WTC11 (cell line): Measurements from ENCODE around the gene FAM90A26. TPM values are rescaled to one million over a fixed set of nuclear protein-coding genes. Genes with fewer than 3 reads are reported as not detected.
A peak's percentile ranks its signal among the peaks of the same experiment; 100 is the strongest.
"Not testable (repeated sequence)": the region's sequence is repeated elsewhere in the genome, so short reads cannot be mapped to it uniquely, and the experiment has no call there.

Experiments used
- ATAC-seq: fragments of 200-7000 bp; cut with Tn5 transposase; 2 replicates; pipeline ENCODE4 v1.10.0; 2021; ENCODE audit warnings: mild to moderate bottlenecking, moderate library complexity
- Bru-seq: library from RNA; stranded (reverse); fragments of 400-500 nt; gene quantifications from one replicate; lab custom pipeline; 2021; lab: Mats Ljungman, UMichigan
- CTCF ChIA-PET: fragments of 300-600 bp; sonication (Branson Sonifier 250); formaldehyde crosslinking; loops from one replicate; lab custom pipeline; 2021; ENCODE audit warnings: antibody characterized with exemption; lab: Charles Lee
- POLR2A ChIA-PET: fragments of 350-600 bp; sonication (Branson Sonifier 250); formaldehyde crosslinking; loops from one replicate; lab custom pipeline; 2021; ENCODE audit warnings: antibody characterized with exemption; lab: Charles Lee
- DNase-seq: peaks from one replicate; pipeline ENCODE4 v3.0.0; 2021; ENCODE audit warnings: low spot score
- H3K27ac Mint-ChIP-seq: 2 replicates; pipeline ENCODE4 v1.8.0; 2021; ENCODE audit warnings: mixed read lengths
- H3K27me3 Mint-ChIP-seq: 2 replicates; pipeline ENCODE4 v1.8.0; 2021; ENCODE audit warnings: low read depth, mild to moderate bottlenecking, moderate library complexity, mixed read lengths
- H3K36me3 Mint-ChIP-seq: 2 replicates; pipeline ENCODE4 v1.8.0; 2021; ENCODE audit warnings: mixed read lengths
- H3K4me1 Mint-ChIP-seq: 2 replicates; pipeline ENCODE4 v1.8.0; 2022; ENCODE audit warnings: mixed read lengths
- H3K4me3 Mint-ChIP-seq: 2 replicates; pipeline ENCODE4 v1.8.0; 2021; ENCODE audit warnings: mild to moderate bottlenecking, moderate library complexity, mixed read lengths
- H3K9me3 Mint-ChIP-seq: 2 replicates; pipeline ENCODE4 v1.8.0; 2021; ENCODE audit warnings: mixed read lengths
- long read RNA-seq, 3 experiments: library from RNA in 1 of 3; library from capped mRNA in 1 of 3; library from polyadenylated mRNA in 1 of 3; unstranded in 2 of 3; stranded (forward) in 1 of 3; transcript quantifications; one replicate each; pipeline ENCODE4 v2.0.0, GENCODE V29; 2021
- total RNA-seq: library from RNA; stranded (reverse); gene quantifications from 3 replicates; pipeline ENCODE4 v1.2.3, GENCODE V29; 2021
- TF ChIP-seq, protein P1 (sequence below): fragments of 200-600 bp; IDR thresholded peaks from 2 replicates; pipeline ENCODE4 v1.8.0; 2022; ENCODE audit warnings: antibody characterized with exemption

FAM90A26 gene, protein sequence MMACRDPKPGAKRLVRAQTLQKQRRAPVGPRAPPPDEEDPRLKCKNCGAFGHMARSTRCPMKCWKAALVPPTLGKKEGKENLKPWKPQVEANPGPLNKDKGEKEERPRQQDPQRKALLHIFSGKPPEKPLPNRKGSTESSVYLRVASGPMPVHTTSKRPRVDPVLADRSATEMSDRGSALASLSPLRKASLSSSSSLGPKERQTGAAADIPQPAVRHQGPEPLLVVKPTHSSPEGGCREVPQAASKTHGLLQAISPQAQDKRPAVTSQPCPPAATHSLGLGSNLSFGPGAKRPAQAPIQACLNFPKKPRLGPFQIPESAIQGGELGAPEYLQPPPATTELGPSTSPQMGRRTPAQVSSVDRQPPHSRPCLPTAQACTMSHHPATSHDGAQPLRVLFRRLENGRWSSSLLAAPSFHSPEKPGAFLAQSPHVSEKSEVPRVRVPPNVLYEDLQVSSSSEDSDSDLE
- total RNA-seq (0.09 to 0.11 TPM in 2 of 3 replicates, not detected in the other), Bru-seq, nascent RNA (percentile 7 among the genes with signal in this experiment)
- long read RNA-seq, experiment 1: 0 reads
- long read RNA-seq, experiment 2: 0 reads
- long read RNA-seq, experiment 3: 0 reads

DNA sequence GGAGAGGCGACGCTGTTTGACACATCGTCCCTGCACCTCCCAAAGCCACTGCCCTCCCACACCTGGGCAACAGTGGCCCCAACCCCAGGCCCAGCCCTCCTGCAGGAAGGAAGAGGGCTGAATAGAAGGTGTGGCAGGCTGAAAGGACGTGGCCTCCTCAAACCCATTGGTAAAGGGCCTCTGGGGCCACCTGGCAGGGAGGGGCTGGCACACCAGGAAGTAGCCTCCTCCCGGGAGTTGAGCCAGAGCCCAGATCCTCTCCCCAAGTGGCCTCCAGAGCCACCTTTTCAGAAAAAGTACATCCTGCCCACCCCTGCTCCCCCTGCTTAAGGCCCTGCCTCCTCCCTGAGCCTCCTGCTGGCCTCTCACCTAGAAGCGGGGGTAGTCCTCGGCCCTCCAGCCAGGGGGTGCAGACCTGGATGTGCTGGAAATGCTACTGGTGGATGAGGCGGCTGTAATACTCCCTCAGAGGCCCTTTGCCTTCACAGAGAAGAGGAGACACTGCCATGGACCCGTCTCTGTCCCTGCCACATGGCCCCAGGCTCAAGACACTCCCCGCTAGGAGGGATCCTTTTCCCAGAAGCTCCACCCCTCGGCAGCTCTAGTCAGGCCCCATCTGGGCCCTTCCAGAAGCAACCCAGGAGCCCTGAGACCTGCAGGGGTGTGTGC is at the start of gene FAM90A26:
Gene FAM90A26, plus strand, starts transcription at position 619 of the 669 bp plus-strand sequence. CDS start 2,764 bp downstream, outside the sequence.
- ATAC-seq, H3K9me3 Mint-ChIP-seq, DNase-seq, H3K36me3 Mint-ChIP-seq, POLR2A ChIA-PET, H3K4me1 Mint-ChIP-seq, H3K4me3 Mint-ChIP-seq, H3K27me3 Mint-ChIP-seq, H3K27ac Mint-ChIP-seq, CTCF ChIA-PET: not testable (repeated sequence)

DNA sequence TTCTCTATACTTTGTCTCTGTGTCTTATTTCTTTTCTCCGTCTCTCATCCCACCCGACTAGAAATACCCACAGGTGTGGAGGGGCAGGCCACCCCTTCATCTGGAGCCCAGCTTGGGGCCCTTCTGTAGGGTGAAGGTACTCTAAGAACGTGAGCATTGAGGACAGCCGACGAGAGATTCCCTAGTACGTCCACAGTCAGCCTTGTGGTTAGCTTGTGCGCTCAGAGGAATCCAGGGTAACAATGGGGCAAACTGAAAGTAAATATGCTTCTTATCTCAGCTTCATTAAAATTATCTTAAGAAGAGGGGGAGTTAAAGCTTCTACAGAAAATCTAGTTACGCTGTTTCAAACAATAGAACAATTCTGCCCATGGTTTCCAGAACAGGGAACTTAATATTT is 47.5 kb upstream of the FAM90A26 start:
- CTCF ChIA-PET, DNase-seq, ATAC-seq, H3K4me1 Mint-ChIP-seq, H3K27ac Mint-ChIP-seq, H3K27me3 Mint-ChIP-seq, H3K4me3 Mint-ChIP-seq, POLR2A ChIA-PET: not testable (repeated sequence)
- Mint-ChIP-seq H3K36me3 (peaks cover 13% of the 10 kb centered on the region), H3K9me3 (peaks cover 44% of the 10 kb centered on the region)

DNA sequence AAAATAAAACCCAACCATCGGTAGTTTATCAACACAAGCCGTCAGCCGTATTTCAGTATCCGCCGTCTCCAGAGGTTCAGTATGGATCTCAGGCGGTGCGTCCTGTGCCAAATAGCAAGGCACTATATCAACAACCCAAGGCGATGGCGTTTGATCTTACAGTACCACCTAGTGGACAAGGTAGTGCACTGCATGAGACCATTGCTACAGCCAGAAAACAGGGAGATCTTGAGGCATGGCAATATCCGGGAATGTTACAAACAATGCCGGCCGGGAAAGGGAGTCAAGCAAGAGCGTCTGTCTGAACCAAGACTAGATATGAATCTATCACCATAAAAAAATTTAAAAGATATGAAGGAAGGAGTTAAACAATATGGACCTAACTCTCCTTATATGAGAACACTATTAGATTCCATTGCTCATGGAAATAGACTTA is 46.6 kb upstream of the FAM90A26 start:
- H3K27ac Mint-ChIP-seq, H3K4me1 Mint-ChIP-seq, CTCF ChIA-PET, POLR2A ChIA-PET, ATAC-seq, H3K4me3 Mint-ChIP-seq, H3K27me3 Mint-ChIP-seq, H3K36me3 Mint-ChIP-seq: not testable (repeated sequence)
- DNase-seq: peak; percentile 57
- peaks cover 42% of the 10 kb centered on the region for H3K9me3 Mint-ChIP-seq
- TF ChIP-seq, protein P1, sequence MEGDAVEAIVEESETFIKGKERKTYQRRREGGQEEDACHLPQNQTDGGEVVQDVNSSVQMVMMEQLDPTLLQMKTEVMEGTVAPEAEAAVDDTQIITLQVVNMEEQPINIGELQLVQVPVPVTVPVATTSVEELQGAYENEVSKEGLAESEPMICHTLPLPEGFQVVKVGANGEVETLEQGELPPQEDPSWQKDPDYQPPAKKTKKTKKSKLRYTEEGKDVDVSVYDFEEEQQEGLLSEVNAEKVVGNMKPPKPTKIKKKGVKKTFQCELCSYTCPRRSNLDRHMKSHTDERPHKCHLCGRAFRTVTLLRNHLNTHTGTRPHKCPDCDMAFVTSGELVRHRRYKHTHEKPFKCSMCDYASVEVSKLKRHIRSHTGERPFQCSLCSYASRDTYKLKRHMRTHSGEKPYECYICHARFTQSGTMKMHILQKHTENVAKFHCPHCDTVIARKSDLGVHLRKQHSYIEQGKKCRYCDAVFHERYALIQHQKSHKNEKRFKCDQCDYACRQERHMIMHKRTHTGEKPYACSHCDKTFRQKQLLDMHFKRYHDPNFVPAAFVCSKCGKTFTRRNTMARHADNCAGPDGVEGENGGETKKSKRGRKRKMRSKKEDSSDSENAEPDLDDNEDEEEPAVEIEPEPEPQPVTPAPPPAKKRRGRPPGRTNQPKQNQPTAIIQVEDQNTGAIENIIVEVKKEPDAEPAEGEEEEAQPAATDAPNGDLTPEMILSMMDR: peak; percentile 67

DNA sequence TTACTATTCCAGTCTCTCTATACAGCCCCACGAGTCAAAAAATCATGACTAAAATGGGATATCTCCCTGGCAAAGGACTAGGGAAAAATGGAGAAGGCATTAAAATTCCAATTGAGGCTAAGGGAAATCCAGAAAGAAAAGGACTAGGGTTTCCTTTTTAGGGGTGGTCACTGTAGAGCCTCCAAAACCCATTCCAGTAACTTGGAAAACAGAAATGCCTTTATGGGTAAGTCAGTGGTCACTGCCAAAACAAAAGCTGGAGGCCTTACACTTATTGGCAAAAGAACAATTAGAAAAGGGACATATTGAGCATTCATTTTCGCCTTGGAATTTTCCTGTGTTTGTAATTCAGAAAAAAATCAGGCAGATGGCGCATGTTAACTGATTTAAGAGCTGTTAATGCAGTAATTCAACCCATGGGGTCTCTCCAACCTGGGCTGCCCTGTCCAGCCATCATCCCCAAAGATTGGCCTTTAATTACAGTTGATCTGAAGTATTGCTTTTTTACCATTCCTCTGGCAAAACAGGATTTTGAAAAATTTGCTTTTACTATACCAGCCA is 44.5 kb upstream of the FAM90A26 start:
- H3K4me3 Mint-ChIP-seq, ATAC-seq, CTCF ChIA-PET, H3K27me3 Mint-ChIP-seq, POLR2A ChIA-PET, DNase-seq, H3K27ac Mint-ChIP-seq, H3K36me3 Mint-ChIP-seq, H3K4me1 Mint-ChIP-seq: not testable (repeated sequence)
- peaks cover 44% of the 10 kb centered on the region for H3K9me3 Mint-ChIP-seq

DNA sequence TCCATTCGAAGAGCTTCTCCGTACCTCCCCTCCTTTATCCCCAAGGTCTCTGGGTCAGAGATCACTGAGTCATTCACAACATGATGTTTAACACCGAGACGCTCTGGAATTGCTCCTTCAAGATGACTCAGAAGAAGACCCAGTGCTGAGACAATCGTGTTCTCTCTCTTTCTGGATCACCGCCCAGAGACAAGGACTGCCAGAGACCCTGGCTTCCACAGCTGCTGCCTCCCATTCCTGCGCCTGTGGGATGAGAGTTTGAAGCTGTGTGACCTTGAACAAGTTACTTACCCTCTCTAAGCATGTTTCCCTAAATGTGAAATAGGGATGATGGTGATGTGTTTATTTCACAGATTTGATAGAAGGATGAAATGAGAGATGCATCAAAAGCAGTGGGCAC is 38.8 kb upstream of the FAM90A26 start:
- DNase-seq, ATAC-seq, H3K4me1 Mint-ChIP-seq, H3K27me3 Mint-ChIP-seq, H3K4me3 Mint-ChIP-seq, CTCF ChIA-PET, POLR2A ChIA-PET, H3K27ac Mint-ChIP-seq: not testable (repeated sequence)
- peaks cover 22% of the 10 kb centered on the region for H3K36me3 Mint-ChIP-seq
- peaks cover 53% of the 10 kb centered on the region for H3K9me3 Mint-ChIP-seq

DNA sequence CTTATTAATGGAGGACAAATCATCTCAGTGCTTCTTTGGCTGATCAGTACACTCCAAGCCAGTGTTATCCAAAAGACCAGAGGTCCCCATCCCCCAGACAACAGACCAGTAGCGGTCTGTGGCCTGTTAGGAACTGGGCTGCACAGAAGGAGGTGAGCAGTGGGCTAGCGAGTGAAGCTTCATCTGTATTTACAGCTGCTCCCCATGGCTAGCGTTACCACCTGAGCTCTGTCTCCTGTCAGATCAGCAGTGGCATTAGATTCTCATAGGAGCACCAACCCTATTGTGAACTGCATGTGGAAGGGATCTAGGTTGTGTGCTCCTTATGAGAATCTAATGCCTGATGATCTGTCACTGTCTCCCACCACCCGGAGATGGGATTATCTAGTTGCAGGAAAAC is 37.4 kb upstream of the FAM90A26 start:
- H3K4me3 Mint-ChIP-seq, H3K4me1 Mint-ChIP-seq, H3K27me3 Mint-ChIP-seq, POLR2A ChIA-PET, ATAC-seq, H3K27ac Mint-ChIP-seq, DNase-seq, CTCF ChIA-PET: not testable (repeated sequence)
- peaks cover 32% of the 10 kb centered on the region for H3K36me3 Mint-ChIP-seq
- H3K9me3 Mint-ChIP-seq: peaks cover 55% of the 10 kb centered on the region

DNA sequence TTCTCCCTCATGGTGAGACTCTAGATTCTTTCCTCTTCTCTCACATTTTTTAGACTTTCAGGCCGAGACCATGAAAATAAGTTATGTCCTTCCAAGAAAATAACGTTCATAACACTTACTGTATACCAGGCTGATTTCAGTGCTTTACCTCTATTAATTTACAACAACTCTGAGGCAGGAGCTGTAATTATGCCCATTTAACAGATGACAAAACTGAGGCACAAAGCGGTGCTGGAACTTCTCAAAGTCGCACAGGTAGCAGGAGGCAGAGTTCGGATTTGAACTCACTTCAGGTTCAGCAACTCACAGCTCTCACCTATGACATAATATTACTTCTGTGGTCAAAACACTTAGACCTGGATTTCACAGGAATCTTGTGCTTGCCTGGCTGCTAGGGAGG is 36.2 kb upstream of the FAM90A26 start:
- H3K4me1 Mint-ChIP-seq, H3K27ac Mint-ChIP-seq, DNase-seq, CTCF ChIA-PET, POLR2A ChIA-PET, H3K4me3 Mint-ChIP-seq, H3K27me3 Mint-ChIP-seq, ATAC-seq: not testable (repeated sequence)
- Mint-ChIP-seq H3K36me3 (peaks cover 38% of the 10 kb centered on the region), H3K9me3 (peaks cover 58% of the 10 kb centered on the region)

DNA sequence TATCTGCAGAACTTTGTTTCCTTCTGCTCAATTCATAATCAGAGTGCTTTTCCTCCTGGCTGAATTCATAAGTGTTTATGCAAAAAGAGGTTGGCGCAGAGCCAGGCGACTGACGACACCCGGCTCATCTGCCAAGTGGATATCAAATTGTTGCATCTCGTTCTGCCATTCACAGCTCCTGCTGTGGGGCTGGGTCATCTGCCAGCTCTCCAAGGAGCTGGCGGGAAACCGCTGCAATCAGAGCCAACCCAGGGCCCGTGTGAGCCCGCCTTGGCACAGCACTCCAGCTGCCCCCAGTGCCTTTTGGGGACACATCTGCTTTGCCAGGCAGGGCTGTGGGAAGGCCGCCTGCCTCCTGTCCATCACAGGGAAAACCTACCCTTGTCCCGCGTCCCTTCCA is 35.7 kb upstream of the FAM90A26 start:
- H3K27ac Mint-ChIP-seq, CTCF ChIA-PET, DNase-seq, H3K27me3 Mint-ChIP-seq, H3K4me3 Mint-ChIP-seq, ATAC-seq, POLR2A ChIA-PET, H3K4me1 Mint-ChIP-seq: not testable (repeated sequence)
- Mint-ChIP-seq H3K9me3 (peaks cover 56% of the 10 kb centered on the region), H3K36me3 (peaks cover 42% of the 10 kb centered on the region)

DNA sequence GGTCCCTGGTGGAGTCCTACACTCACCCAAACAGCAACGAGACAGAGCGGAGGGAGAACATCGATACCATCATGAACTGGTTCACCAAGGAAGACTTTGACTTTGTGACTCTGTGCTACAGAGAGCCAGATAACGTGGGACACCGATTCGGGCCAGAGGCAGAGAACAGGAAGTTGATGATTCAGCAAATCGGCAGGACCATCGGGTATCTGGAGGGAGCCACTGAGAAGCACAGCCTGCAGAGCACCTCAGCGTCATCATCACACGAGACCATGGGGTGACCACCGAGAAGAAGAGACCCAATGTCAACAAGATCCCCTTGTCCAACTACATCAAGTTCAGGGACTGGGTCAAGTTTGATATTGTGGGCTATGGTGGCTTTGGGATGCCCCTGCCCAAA is 29.2 kb upstream of the FAM90A26 start:
- DNase-seq, H3K27me3 Mint-ChIP-seq, H3K4me3 Mint-ChIP-seq, H3K27ac Mint-ChIP-seq, CTCF ChIA-PET, H3K4me1 Mint-ChIP-seq, POLR2A ChIA-PET, ATAC-seq: not testable (repeated sequence)
- peaks cover 40% of the 10 kb centered on the region for H3K36me3 Mint-ChIP-seq
- H3K9me3 Mint-ChIP-seq: peaks cover 32% of the 10 kb centered on the region

DNA sequence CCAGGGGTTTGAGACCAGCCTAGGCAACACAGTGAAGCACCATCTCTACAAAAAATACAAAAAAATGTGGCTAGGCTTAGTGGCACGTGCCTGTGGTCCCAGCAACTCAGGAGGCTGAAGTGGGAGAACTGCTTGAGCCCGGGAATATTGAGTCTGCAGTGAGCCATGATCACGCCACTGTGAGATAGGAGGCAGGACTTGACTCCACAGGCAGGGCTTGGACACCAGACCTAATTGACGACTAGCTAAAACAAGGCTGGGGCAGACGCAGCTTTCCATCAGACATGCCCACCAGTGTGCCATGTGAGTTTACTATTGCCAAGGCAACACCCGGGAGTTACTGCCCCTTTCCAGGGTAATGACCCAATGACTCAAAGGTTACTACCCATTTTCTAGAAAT is 27.4 kb upstream of the FAM90A26 start:
- POLR2A ChIA-PET, DNase-seq, H3K4me3 Mint-ChIP-seq, H3K27me3 Mint-ChIP-seq, ATAC-seq, H3K4me1 Mint-ChIP-seq, H3K27ac Mint-ChIP-seq, CTCF ChIA-PET: not testable (repeated sequence)
- Mint-ChIP-seq H3K36me3 (peaks cover 34% of the 10 kb centered on the region), H3K9me3 (peaks cover 23% of the 10 kb centered on the region)
